GM12892 (cell line): ENCODE data around the gene DSP.

Source experiments
- DNase-seq: peaks from one replicate; pipeline ENCODE4 v3.0.0; 2011; ENCODE audit not compliant: insufficient read length
- FAIRE-seq: peaks from 2 replicates; lab custom pipeline; 2011; peaks lifted over from hg19 to GRCh38; lab: Jason Lieb, UNC
- POLR2A ChIP-seq: IDR thresholded peaks from 2 replicates; pipeline ENCODE4 v1.6.1; 2011; ENCODE audit warnings: low read depth, low read length, control low read depth
- POLR2AphosphoS5 ChIP-seq: IDR thresholded peaks from 2 replicates; pipeline ENCODE4 v1.6.1; 2011; ENCODE audit warnings: low read depth, low read length, control low read depth
- TAF1 ChIP-seq: IDR thresholded peaks from 2 replicates; pipeline ENCODE4 v1.6.1; 2011; ENCODE audit warnings: low read depth, mild to moderate bottlenecking, control low read depth, low read length, borderline replicate concordance

Gene DSP

DNA sequence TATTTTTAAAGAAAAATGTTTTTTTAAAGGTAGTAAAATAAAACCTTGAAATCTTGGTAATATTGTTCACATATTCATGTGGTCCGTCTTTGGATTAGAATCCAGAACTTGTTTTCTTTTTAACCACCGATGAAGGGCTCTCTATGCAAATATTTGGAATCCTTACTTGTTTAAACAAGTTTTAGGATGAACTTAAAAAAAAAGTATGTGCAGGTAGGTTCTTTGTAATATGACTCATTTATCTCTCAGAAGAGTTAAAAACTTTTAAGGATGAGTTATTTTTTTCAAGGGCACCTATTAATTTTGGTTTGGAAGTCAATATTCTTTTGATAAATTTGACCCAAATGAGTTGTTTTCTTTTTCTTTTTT, 8.9 kb downstream of the DSP start:
- TF ChIP-seq POLR2AphosphoS5 (no peak), TAF1 (no peak), POLR2A (no peak)
- DNase-seq (no peak), FAIRE-seq (no peak)

DNA sequence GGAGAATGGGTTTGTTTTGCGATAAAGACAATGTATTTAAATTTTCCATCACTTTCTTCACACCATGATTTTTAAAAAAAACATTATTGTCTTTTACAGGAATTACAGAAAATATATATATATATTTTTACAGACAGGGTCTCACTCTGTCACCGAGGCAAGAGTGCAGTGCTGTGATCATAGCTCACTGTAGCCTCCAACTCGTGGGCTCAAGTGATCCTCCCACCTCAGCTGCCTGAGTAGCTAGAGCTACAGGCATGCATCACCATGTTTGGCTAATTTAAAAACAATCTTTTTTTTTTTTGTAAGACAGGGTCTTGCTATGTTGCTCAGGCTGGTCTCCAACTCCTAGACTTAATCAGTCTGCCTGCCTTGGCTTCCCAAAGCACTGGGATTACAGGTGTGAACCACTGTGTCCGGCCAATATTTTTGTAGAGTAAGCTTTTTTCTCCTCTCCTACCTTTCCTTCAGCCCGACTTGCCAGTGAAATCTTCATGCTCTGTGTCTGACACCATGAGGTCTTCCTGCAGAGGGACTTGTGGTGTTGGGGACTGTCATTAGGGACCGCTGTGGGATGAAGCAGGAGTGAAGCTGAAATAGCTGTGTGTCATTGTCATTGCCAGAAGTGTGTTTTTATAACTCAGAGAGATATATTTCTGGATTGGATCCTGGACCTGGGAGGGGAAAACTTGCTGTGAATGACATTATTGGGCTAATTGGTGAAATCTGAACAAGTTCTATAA, 13.2 kb downstream of the DSP start:
- TF ChIP-seq POLR2AphosphoS5 = no peak
- TF ChIP-seq TAF1 = no peak
- TF ChIP-seq POLR2A = no peak
- DNase-seq (no peak), FAIRE-seq (no peak)

DNA sequence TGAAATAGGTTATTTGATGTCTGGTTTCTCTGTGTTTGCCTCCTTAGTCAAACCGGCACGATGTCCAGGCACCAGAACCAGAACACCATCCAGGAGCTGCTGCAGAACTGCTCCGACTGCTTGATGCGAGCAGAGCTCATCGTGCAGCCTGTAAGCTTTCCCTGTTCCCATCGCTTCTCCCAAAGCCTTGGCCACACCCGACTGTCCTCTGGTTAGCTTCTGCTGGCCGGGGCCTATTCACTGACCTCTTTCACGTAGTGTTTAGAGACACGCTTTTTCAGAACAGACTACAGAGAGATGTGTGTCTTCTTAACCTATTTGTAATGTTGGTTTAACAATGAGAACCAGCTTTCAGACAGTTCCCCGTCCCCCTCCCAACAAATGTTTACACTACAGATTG, 14.2 kb downstream of the DSP start:
- FAIRE-seq = no peak
- DNase-seq = no peak
- TF ChIP-seq TAF1 (no peak), POLR2A (no peak), POLR2AphosphoS5 (no peak)

DNA sequence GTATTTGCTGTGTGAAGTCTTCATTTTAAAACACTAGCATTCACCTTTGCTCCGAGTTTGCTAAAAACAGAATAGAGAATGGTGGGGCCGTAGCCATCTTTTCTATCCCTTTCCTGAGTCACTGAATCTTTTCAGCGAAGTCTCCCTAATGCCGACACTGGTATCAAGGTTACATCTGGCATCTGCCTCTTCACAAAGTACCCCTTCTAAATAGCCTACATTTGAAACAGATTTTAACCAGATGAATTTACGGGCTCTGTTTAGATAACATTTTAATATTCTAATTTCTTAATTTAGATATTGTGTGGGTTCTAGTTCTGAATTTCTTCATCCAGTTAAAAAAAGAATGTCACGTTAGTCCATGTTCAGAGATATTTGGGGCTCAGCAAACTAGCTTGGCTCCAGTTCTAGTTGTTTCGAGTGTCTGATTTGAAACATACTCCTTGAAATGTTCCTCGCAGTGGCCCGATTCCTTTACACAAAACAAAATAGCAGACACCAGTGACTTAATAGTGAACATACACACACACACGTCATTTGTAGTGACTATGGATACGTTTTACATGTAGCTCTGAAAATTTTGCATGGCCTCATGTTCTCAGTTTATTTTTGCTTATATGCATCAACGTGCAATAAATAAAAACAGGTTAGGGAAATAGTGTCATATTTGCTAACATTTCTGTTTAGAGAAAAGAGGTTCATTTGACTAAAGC, 15.1 kb downstream of the DSP start:
- FAIRE-seq (no peak), DNase-seq (no peak)
- TF ChIP-seq POLR2AphosphoS5 = no peak
- TF ChIP-seq POLR2A = no peak
- no peak for TF ChIP-seq TAF1

DNA sequence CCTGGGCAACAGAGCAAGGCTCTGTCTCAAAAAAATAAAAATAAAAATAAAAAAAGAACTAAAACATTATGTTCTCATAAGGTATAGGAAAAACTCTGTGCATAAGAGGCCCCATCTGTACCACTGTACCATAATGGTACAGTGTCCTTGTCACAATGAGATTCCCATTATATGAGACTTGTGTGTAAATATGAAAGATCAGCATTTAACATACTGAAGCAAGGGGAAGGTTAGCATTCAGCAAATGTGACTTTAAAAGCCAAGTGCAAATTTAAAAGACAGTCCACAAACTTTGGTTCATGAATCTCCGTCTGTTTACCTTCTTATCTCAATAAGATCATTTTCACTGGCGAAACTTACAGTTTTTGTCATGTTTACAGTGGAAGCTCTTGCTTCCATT, 16.2 kb downstream of the DSP start:
- no peak for FAIRE-seq
- no peak for DNase-seq
- TF ChIP-seq POLR2A (no peak), TAF1 (no peak), POLR2AphosphoS5 (no peak)

DNA sequence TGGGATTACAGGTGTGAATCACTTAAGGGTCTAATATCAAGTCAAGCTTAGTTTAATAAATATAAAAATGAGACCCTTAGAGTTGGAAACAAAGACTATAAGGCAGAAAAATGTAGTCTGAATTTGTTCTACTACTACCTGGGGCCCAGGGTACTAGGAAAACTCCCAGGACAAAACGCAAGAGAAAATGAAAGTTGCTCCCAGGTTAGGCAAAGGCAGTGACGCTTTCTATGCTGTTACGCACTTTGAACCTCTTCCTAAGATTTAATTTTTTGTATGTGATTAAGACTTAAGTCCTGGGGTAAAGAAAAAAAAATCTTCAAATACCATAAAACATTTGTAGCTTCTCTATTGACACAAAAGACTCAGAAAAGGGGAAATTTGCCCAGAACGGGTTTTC, 17.3 kb downstream of the DSP start:
- FAIRE-seq (no peak), DNase-seq (no peak)
- TF ChIP-seq TAF1 = no peak
- TF ChIP-seq POLR2AphosphoS5 = no peak
- no peak for TF ChIP-seq POLR2A

DNA sequence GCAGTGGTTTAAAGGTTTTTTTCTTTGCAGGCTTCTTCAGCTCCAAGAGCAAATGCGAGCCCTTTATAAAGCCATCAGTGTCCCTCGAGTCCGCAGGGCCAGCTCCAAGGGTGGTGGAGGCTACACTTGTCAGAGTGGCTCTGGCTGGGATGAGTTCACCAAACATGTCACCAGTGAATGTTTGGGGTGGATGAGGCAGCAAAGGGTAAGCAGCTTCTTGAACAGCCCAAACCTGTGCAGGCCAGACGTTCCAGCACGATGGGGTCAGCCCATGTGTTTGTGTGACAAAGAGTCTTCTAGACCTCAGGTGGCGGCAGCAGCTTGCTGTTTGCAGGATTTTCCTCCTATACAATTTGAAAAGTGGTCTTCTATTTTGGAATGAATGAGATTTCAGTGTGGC, 17.7 kb downstream of the DSP start:
- DNase-seq (no peak), FAIRE-seq (no peak)
- TF ChIP-seq POLR2A = no peak
- no peak for TF ChIP-seq TAF1
- TF ChIP-seq POLR2AphosphoS5 = no peak

DNA sequence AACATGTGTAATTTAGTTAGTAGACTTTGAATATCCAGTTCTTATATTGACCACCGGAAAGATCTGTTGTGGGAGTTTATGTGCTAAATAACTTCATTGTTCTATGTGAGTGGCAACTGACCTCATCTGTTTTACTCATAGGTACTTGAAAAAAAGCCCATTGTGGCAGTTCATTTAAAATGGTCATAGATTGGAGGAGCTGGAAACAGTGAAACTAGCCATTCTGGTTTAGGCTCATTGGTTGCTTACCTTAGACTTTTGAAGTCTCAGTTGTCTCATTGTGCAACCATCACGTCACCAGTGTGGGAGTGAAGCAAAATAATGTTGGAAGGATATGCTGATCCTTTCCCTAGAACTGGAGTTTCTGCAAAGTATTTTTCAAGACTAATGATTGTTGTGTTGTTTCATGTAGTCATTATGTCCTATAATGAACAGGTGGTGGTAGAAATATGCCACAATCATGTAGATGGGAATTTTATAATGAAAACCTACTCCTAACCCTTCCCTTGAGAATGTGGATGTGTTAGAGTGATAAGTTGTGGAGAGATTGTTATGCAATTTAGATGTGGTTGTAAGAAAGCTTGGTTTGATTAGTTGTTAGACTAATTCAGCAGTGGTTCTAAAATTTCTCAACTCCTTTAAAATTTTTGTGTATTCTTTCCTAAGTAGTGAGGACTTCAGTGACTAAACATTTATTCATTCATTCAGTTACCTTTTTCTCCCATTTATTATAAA, 18.3 kb downstream of the DSP start:
- TF ChIP-seq POLR2A = no peak
- TF ChIP-seq TAF1 = no peak
- no peak for DNase-seq
- FAIRE-seq = no peak

DNA sequence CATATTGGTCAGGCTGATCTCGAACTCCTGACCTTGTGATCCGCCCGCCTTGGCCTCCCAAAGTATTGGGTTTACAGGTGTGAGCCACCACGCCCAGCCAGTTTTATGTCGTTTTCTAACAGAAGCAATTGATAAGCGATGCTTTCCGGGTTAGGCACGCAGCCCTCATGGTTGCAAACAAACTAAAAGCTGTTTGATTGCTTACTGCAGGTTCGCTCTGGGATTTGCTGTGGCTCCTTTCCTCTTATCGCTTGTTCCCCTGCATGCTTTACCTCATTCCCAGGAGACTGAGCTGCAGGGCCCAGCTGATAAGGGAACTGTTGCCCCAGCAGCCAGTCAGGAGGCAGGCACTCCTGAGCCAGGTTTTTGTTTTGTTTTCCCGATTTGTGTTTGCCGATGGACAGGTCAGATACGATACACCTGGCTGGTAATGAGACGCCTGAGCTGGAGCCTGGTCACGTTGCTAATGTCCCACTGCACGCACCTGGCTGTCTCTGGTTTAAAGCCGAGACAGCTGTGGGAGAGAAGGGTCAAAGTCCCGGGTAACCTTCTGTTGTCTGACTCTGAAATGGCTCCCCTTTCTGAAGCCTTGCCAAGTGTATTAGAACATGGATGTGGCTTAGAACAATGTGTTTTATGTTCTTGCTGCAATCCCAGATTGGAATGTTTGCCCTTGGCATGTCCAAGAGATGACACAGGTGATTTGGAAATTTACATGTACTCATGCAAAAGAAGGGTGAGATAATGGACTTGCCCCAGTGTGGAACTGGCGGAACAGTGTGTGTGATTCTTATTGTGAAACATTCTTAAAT, 19.9 kb downstream of the DSP start:
- DNase-seq (no peak), FAIRE-seq (no peak)
- TF ChIP-seq TAF1 (no peak), POLR2AphosphoS5 (no peak), POLR2A (no peak)

DNA sequence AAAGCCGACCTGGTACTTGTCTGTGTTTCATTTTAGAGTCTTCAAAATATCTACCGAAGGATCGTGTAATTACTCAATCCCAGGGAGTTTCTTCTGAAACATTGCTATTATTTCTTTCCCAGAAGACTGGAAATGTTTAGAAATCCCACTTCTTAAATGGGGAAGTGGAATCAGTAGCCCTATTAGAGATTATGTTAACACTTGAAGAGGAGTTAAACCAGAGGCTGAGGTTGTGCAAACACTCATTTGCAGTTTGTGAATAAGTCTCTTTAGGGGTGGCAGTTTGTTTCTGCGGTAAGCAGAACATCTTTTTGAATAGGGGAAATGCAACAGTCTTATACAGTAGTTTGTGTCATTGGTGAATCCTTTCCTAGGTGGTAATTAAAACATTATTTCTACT, 21.3 kb downstream of the DSP start:
- no peak for DNase-seq
- no peak for FAIRE-seq
- TF ChIP-seq POLR2AphosphoS5 = no peak
- no peak for TF ChIP-seq POLR2A
- no peak for TF ChIP-seq TAF1

DNA sequence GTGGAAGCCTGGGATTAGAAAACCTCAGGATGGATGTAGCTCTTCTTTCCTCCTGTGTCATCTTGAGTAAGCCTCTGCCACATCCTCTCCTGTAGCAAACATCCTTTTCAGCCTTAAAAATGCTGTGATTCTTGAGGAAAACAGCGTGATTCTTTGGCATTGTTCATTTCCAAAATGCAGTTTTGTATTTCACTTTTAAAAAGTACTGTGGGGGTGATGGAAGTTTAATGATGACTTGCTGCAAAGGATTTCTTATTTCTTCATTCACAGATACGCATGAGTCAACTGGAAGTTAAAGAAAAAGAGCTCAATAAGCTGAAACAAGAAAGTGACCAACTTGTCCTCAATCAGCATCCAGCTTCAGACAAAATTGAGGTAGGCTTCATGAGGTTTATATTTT, 24.6 kb downstream of the DSP start:
- no peak for DNase-seq
- TF ChIP-seq TAF1 (no peak), POLR2AphosphoS5 (no peak), POLR2A (no peak)
- no peak for FAIRE-seq
